AML-193 (cell line): ENCODE data around the gene MAGI2.

Experiments
- DNase-seq, 2 experiments: peaks; one replicate each; lab custom pipeline; 2025; lab: John Stamatoyannopoulos, UW

The MAGI2 gene

DNA sequence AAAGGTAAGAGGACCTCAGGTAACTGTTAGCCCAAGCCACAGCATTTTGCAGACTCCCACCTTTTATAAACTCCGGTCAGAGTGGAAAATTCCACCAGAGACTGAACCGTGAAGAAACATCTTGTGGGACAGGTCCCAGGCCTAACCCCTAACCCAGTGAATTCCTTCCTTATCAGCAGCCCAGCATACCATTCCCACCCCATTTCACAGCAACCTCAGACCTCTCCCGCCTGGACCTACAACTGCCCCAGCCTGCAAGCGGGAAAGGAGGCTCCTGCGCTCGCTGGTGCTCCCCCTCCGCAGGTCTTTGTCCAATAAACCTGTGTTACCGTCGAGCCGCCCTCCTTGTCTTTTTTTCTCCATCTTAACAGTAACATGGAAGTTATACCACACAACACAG lies 736.6 kb downstream of the MAGI2 start:
- no peak for DNase-seq

DNA sequence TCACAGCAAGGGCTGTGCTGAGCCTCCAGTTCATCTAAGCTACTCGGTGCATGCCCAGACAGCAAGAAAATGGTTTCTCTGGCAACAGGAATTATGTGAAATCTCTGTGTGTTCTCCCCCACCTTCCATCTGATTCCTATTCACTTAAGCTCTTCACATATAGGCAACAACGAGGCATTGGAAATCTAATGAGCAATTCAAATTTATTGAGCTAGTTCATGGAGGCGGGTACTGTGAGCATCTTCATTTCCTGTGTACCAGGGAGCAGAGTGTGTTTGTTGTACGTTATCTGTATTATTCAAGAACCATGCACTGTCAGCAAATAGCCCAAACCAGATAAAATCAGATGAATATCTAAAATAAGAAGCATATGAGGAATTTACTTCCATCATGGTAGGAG lies 739.1 kb downstream of the MAGI2 start:
- DNase-seq: no peak

DNA sequence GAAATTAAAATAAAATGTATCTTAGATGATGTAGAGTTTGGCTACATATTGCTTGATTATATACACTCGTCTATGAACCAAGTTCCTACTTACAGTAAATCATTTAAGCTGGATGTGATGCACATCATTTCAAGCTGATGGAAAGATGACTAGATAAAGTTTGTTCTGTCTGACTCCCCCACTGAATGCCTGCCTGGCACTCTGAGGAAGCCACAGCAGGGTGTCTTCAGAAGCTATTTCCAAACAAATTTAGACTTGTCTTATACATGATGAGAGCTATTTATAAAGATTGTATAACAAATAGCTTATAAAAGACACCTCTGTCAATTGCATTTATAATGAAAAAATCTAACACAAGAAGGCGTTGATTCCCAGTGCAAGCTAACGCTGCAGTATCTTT lies 741.4 kb downstream of the MAGI2 start:
- DNase-seq: no peak

DNA sequence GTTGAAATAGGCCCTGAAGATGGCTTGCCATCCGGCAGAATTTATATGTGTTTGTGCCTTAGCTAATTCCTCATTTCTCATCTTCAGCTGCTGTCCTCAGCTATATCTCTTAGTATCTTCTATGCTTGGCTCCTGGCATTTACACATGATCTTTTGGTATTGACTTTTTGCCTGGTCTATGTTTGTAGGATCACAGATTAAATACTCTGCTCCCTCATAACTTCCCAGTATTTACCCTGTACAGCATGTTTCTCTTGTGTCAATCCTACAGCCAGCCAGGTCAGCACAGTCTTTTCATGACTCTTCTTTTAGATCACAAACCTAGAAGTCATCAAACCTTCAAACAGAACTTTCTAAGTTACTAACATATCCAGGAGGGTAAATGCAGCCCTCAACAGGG lies 743.8 kb downstream of the MAGI2 start:
- no peak for DNase-seq

DNA sequence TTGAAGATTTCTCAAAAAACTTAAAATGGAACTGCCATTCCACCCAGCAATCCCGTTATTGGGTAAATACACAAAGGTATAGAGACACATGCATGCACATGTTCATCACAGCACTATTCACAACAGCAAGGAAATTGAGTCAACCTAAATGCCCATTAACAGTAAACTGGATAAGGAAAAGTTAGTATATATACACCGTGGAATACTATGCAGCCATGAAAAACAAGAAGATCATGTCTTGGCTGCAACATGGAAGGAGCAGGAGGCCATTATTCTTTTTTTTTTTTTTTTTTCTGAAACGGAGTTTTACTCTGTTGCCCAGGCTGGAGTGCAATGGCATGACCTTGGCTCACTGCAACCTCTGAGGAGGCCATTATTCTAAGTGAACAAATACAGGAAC lies 749.0 kb downstream of the MAGI2 start:
- no peak for DNase-seq

DNA sequence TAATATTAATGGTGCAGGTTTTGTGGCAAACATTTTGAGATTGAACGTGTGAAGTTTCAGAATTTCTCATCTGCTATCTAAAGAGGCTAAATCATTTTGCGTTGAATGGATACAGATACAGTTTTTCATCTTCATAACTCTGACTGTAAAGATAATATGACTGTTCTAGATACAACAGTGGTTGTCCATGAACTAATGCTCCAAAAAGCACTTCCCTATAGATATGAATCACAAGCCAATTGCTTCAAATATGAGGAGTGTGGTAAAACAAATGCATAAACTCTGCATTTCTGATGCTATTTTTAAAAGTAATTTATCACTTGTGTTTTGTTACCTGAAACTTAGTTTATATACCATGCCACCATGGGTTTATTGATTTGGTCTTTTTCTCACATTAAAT lies 750.1 kb downstream of the MAGI2 start:
- DNase-seq: no peak

DNA sequence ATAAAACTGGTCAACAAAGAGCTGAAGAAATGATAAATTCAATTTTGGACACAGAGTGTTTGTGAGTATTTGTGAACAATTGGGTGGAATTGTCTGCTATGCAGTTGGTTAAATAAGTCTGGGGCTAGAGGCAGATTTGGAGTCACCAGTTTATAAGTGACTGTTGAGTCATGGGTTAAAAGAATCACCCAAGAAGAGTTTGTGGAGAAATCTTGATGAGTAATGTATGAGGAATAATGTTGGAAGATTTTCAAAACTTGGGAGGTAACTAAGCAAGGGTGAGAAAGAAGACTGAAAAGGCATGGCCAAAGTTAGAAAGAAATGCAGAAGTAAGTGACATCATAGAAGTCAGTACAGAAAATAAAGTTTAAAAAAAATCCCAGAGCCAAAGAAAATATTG lies 750.7 kb downstream of the MAGI2 start:
- no peak for DNase-seq

DNA sequence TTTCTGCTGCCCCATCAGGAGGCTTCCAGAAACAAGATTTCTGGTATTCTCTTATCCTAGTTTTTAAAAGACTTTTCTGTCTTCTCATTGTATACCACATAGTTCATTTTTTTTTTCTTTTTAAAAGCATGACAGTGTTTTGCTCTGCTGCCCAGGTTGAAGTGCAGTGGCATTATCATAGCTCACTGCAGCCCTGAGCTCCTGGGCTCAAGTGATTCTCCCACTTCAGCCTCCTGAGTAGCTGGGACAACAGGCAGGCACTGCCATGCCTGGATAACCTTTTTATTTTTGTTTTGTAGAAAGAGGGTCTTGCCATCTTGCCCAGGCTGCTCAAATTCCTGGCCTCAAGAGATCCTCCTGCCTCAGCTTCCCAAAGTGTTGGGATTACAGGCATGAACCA lies 757.6 kb downstream of the MAGI2 start:
- DNase-seq: no peak

DNA sequence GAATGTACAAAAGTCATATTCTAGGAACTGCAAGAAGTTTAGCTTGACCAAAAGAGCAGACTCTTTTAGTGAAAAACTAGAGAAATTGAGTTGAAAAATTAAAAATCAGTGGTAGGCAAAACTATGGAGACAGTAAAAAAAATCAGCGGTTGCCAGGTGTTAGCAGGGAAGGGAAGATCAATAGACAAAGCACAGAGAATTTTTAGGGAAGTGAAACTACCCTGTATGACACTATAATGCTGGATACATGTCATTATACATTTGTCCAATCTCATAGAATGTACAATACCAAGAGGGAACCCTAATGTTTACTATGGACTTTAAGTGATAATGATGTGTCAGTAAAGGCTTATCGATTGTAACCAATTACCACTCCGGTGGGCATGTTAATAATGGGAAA lies 761.9 kb downstream of the MAGI2 start:
- DNase-seq: no peak

DNA sequence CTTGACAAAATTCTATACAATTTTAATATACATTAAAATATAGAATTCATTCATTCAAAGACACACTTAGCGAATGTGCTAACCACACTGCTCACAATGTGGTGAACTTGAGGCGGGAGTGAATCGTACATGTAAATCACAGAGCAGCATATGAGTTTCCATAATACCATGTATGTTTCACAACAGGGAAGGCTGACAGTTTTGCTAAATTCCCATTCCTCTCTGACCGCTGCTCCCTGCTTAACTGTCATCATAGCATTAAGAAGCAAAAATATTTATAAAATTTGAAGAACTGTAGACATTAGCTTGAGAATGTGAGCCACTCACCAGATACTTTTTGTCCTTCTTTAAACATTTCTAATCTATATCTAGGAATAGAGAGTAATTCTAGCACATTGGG lies 763.3 kb downstream of the MAGI2 start:
- no peak for DNase-seq

DNA sequence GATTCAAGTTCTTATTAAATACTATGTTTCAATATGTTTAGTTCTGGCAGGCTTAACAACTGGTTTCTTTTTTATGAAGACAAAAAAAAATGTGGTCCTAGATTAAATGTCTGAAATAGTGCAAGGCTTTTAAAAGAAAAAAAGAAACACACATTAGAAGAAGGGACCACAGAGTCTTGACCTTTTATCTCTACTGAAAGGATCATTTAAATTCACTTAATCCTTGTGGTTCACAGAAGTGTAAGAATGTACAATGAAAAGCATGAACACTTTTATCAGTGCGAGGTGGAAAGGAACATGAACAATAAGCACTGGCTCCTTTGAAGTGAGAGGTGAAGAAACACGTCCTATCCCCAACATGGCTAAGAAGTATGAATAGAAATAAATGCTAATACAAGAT lies 765.1 kb downstream of the MAGI2 start:
- DNase-seq: no peak

DNA sequence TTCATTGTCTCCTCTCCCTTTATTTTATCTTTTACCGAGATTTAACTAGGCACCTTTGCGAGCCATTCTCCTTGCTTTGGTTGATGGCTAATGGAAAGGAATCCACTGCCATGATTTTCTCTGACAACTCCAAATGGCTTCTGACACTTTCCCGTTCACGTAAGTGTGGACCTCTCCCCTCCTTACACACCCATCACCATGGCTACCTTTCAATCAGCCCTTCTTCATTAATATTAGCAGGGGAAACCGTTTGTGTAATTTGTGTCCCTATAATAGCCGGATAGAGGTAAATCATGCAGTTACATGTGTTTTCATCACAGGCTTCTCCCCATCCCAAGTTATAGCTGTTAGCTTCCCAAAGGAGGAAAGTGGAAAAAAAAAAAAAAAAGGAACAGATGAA lies 767.3 kb downstream of the MAGI2 start:
- no peak for DNase-seq

DNA sequence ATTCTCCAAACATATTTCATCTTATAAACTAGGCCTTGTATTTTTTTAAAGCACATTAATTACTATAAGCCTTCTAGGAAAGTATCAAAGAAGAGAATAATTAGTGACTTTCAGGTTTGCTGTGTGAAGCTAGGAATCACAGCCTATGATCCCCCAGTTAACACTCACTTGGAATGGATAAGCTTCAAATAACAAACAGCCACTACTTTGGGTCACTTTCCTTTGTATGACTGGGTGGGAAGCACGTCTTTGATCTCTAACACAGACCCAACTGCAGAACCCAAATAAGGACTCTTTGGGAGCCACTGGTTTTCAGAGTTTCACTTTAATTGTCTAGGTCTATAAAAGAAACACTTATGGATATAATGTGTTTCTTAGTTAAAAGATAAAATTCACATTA lies 769.3 kb downstream of the MAGI2 start:
- no peak for DNase-seq

DNA sequence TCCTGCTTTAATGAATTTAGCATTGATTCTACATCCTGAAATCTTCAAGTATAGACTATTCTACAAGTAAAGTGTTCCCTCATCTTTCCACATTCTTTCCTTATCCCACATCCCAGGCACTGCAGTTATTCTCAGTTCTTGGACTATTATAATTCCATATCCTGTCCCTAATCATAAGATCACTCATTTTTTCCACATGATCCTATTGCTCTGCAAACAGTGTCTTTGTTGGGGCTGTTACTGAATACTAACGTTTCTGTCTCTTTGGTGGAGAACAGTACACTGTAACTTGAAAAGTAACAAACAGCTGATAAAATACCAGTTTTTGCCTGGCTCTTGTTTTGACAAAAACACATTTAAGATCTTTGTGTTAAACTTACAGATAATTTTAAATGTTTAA lies 769.9 kb downstream of the MAGI2 start:
- no peak for DNase-seq

DNA sequence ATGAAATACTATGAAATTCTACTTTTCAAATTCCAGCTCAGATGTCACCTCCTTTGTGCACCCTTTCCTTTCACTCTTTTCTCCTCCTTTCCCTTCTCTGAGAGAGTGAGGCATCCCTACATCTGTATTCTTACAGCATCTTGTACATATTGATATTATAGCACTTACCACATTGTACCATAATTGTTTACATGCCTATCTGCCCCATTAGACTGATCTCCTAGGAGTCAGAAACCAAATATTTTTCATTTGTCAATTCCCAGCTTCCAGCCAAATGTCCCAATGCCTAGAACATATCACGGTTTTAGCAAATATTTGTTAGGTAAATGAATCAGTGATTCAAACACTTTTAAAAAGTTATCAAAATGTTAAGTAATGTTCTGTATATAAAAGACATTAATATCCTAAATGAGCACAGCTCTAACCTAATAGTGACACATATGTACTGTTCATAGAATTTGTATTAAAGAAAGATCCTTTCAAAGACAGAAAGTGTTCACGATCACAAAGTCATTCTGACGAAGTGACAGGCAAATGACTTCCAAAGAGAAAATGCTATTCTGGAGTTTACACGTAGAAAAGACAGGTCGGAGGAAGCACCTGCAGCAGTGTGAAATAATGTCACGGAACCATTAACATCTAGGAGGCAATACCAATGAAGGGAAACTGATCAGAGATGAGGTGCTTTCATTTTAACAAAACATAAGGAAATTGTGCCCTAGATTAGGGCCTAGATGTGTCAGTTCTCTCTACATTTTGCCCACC lies 774.2 kb downstream of the MAGI2 start:
- no peak for DNase-seq

DNA sequence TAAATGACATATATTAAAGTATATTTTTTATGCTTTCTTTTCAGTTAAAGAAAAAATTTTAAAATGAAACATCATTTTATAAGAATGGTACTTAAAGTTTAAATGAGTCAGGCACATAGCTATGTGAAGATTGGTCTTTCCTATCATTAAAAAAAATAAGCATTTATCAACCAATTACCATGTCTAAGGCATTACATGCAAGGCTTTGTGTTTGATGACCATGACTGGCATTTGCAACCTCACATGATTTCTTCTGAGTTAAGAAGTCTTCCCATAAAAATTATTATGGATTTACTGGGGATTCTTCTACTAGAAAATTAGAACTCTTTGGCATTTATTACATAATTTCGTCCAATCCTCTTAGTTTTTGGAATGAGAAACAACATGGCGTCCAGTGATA lies 776.1 kb downstream of the MAGI2 start:
- DNase-seq: no peak

DNA sequence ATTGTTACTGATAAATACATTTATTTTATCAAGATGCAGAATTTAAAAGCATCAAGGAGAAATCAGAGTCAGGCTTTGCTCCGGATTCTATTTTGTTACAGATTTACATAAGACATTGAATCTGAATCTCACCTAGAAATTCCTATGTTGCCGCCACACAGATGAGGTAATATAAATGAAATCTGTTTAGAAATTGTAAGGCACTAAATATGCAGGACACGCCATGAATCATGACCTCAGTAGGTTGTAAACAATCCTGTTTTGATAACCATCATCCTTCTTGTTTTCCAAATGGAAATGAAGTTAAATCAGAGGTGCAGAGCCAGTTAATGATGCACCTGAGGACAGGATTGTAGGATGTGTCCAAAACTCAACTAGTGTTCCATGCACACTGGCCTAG lies 778.0 kb downstream of the MAGI2 start:
- no peak for DNase-seq

DNA sequence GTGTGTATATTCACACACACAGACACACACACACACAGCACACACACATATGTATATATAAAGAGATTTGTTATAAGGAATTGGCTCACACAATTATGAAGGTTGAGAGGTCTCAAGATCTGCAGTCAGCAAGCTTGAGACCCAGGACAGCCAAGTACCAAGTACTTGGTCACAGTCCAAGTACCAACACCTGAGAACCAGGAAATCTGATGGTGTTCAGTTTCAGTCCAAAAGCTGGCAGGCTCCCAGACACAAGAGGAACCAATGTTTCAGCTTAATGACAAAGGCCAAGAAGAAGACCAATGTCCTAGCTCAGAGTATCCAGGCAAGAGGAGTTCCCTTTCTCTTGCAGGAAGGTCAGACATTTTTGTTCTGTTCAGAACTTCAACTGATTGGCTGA lies 780.2 kb downstream of the MAGI2 start:
- no peak for DNase-seq

DNA sequence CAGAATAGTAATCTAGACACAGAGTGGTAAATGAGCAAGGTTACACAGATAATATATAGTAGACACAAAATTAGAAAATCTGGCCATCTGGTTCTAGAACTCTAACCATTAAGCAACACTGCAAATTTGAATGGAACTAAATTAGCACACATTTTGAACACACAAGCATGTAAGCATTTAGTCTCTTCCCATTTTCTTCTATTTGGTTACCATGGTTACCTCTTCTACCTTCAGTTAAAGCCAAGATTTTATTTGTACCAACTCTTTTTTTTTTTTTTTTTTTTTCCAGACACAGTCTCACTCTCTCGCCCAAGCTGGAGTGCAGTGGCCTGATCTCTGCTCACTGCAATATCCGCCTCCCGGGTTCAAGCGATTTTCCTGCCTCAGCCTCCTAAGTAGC lies 790.5 kb downstream of the MAGI2 start:
- no peak for DNase-seq

DNA sequence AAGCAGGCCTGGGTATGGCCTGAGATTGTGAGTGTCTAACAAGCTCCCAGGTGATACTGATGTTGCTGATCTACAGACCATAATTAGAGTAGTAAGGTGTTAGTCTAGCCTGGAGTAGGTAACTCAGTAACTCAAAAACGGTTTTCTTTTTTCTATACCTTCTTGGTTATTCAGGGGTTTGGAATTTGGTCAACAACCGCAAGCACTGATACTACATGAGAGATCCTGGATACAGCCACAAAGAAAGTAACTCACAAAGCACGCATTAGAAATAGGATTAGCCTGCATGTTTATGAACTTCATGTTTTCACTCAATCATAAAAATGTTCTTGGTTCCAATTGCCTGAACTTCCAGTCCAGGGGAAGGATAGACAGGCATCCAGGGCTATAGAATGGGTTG lies 803.5 kb downstream of the MAGI2 start:
- no peak for DNase-seq

DNA sequence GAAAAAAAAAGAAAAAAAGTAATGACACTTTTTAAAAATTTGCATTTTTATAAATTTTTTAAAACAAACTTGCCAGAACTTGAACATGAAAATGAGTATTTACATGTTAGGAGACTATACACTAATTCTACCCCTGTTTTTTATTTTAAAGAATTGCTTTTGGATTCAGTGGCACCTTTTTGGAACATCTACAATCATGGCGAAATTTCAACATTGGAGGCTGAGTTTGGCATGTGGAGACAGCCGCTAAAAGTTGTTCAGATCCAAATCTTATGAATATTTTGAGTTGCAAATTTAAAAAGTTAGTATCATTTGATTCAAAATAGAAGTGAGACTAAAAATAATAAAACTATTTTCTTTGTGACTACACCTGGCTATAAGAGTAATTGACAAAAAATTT lies 804.2 kb downstream of the MAGI2 start:
- no peak for DNase-seq

DNA sequence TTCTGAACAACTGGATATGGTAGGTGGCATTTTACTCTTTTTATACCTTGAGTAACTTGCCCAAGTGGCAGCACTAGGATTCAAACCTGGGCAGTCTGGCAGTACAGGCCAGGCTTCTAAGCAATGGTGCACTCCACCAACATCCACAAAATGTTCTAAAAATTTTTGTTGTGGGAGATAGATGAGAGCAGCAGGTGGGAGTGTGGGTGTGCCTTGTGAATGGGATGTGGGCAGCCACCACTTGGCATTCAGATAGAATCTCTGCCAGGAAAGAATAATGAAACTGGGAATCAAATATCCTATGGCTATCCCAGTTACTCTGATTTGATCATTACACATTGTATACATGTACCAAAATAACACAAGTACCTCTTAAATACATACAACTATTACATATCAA lies 810.7 kb downstream of the MAGI2 start:
- no peak for DNase-seq

DNA sequence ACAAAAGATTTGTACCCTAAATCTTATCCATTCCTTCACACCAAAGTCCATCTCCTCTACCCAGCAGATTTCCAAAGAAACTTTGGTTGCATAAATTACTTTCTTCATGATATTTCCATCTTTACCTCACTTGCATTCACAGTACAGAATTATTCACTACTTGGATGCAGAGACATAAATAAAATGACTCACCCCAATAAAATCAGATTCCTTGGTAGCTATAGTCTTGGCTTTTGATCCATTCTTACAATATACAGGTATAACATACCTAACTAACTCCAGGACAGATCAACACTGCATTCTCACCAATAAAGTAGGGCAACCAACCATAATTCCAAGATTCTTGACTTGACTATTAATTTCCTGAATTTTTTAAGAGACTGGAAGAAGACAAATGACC lies 815.1 kb downstream of the MAGI2 start:
- no peak for DNase-seq

DNA sequence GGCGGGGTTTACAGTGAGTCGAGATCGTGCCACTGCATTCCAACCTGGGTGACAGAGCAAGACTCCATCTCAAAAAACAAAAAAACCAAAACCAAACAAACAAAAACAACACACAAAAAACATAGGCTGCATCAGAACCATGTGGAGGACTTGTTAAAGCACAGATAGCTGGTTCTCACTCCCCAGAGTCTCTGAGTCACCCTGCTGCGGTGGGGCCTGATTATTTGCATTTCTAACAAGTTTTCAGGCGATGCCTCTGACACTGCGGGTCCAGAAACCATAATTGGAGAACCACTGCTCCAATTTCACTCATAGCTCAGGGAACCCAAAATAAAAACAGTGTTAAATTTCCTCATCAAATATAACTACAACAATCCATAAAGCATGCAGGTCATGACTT lies 816.7 kb downstream of the MAGI2 start:
- DNase-seq: no peak
